Stimulated activated CD8-positive, alpha-beta memory T cell treated with anti-CD3 and anti-CD28 coated beads, Interleukin-12 subunit alpha, Interleukin-12 subunit beta, amount 100 ng/mL, for 24 hours (primary cell): ENCODE data around the gene UNKL.

Experiments
- DNase-seq: peaks from one replicate; pipeline ENCODE4 v3.0.0-alpha.2; 2020; ENCODE audit errors: extremely low read depth

The UNKL gene

DNA sequence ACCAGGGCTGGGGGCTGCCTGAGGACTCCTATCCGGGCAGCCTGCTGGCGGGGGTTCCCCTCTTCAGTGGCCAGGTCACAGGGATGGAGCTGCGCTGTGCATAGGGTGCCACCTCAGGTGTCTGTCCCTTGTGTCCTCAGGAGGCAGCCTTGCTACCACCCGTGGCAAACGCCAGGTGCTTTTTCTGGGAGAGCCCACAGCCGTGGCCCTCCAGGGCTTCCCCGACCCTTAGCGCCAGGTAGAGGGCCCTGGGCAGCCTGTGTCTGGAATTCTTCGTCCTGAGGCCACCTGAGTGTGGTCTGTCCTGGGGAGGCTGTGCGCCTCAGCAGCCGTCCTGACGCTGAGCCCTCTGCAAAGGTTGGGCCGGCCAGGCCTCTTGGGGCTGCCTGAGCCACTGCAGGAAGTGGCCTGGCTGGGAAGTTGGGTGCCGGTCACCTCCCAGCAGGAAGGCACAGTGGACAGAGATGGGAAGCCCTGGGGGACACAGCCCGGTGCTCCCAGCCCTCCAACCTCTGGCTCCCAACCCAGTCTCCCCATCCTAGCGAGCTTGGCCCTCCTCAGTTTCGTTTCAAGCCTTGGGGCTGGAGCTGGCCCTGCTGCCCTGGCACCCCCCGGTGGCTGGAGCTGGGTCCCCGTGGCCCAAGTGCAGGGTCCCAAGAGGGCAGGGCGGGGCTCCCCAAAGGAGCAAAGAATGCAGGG is 88.7 kb downstream of the UNKL start:
- DNase-seq = no peak

DNA sequence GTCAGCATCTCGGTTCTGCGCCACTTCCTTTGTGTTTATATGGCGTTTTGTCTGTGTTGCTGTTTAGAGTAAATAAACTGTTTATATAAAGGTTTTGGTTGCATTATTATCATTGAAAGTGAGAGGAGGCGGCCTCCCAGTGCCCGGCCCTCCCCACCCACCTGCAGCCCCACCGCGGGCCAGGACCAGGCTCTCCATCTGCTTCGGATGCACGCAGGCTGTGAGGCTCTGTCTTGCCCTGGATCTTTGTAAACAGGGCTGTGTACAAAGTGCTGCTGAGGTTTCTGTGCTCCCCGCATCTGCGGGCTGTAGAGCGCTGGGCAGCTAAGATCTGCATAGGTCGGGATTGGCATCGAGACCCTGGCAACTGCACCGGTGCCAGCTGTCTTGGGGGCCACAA is 89.2 kb downstream of the UNKL start:
- DNase-seq = no peak

DNA sequence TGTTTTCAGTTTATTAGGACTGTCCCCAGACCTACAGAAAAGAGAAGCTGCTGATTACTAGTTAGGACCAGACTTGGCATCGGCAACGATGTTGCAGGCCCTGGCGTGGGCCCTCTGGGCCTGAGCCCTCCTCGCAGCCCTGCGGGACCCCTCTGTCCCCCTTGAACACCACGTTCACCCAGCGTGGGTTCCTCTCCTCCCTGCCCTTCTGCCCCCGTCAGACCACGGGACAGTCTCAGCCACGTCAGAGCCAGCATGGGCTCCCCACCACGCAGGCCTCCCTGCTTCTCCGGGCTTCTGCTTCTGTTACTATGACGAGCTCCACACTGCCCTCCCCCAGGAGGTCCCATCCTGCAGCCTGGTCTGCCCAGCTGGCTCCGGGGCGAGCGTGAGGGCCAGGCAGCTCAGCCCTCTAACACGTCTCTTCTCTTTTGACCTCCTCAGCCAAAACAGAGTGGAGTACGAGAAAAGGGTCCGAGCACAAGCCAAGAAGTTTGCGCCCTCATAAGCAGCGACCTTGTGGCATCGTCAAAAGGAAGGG is 90.1 kb downstream of the UNKL start:
- DNase-seq = no peak

DNA sequence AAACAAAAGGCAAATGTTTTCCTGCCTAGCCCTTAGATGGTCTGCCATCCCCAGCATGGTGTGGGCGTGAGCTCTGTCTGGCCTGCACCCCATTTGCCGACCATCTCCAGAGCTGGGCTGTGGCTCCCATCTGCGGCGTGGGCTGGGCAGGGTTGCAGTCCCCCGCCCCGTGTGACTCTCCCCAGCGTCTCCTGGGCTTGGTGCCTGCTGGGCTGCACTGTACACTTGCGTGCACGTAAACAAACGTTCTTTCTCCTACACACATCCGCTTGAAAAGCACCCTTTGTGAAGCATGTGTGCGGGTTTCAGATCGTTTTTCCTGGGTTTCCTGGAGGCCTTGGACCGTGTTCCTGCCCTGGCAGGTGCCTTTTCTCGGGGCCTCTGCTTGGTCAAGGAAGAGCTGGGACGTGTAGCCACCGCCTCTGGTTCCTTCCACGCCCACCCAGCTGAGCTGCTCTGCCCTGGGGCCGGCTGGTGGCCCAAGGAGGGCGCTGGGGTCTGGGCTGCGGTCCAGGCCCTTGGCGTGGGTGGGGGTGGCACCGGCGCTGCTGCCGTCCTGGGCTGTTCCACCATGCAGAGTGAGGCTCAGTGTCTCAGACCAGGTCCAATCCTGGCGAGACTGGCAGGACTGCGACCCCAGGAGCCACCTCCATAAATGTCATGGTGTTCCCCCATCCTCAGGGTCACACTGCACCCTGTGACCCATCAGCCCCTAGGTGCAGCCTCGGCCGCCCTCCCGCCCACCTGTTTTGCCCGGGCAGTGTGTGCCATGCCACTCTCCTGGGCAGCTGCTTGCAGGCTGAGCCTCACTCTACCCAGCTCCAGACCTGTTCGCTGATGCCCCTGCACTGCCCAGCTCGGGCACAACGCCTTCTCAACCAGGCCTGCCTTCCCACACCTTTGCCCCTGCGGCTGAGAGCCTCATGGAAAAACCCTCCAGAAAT is 90.9 kb downstream of the UNKL start:
- no peak for DNase-seq

DNA sequence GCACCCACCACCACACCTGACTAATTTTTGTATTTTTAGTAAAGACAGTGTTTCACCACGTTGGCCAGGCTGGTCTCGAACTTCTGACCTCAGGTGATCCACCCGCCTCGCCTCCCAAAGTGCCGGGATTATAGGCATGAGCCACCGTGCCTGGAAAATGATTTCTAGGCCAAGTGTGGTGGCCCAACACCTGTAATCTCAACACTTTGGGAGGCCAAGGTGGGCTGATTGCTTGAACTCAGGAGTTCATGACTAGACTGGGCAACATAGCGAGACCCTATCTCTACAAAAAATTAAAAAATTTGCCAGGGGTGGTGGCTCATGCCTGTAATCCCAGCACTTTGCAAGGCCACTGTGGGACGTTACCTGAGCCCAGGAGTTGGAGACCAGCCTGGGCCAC is 92.1 kb downstream of the UNKL start:
- no peak for DNase-seq

DNA sequence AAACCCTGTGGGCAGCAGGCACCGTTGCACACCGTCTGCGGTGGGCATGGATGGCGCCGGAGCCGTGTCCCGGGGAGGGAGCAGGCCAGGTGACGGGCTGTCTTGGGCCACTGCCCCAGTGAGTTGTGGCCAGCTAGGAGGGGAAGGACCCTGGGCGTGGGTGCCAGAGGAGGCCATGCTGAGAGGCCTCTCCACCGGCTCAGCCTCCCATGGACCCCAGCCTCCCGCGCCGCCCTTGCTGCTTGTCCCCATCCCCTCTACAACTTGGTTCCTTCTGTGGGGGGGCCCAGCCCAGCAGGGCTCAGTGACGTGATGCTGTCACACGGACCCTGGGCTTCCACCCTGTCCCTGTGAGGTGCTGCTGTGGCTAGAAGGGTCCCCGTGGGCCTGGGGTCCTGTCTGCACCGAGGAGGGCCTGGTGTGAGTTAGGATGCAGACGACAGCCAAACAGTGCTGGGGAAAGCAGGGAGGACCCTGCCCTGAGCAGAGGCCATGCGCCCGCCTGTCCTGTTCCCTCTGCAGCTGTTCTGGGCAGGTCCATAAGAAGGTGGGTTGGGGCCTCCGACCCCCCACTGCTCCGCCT is 93.8 kb downstream of the UNKL start:
- no peak for DNase-seq

DNA sequence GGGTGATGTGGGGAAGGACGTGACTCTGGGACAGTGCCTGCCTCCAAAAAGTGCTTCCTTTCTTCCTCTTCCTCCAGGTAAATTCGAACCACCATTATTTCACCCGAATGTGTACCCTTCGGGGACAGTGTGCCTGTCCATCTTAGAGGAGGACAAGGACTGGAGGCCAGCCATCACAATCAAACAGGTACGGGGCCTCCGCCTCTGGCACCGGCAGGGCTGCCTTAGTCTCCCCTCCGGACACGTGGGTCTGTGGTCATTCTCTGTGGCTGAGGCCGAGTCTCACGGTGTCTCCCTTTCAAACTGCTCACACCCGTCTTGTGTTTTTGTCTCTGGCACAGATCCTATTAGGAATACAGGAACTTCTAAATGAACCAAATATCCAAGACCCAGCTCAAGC is 94.4 kb downstream of the UNKL start:
- DNase-seq = no peak

DNA sequence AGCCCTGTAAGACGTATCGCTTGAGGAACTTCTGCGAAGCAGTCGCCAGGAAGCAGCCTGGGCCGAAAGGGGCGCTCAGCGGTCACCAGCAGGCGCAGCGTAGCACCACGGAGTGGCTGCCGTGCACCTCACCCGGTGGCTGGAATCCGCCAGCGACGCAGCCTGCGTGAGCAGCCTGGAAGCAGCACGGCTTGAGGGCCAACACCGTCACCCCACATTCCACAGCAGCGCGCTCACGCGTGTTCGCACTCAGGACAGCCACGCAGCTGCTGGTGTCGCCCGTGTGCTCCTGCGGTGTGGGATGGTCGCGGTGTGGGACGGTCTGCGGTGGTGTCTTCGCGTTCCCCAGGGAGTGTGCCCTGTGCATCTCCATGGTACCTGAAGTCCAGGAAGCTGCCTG is 95.5 kb downstream of the UNKL start:
- no peak for DNase-seq

DNA sequence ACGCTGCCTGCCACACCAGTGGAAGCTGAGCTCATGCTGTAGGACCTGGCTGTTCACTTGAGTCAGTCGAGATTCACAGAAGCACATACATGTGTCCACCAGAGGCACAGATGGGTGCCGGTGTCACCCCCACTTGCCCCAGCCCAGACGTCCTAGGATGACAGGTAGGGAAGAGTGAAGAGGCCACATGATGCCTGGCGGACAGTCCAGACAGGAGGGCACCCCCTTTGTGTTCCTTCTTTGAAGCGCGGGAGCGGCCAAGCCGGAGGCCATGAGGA is 96.3 kb downstream of the UNKL start:
- no peak for DNase-seq

DNA sequence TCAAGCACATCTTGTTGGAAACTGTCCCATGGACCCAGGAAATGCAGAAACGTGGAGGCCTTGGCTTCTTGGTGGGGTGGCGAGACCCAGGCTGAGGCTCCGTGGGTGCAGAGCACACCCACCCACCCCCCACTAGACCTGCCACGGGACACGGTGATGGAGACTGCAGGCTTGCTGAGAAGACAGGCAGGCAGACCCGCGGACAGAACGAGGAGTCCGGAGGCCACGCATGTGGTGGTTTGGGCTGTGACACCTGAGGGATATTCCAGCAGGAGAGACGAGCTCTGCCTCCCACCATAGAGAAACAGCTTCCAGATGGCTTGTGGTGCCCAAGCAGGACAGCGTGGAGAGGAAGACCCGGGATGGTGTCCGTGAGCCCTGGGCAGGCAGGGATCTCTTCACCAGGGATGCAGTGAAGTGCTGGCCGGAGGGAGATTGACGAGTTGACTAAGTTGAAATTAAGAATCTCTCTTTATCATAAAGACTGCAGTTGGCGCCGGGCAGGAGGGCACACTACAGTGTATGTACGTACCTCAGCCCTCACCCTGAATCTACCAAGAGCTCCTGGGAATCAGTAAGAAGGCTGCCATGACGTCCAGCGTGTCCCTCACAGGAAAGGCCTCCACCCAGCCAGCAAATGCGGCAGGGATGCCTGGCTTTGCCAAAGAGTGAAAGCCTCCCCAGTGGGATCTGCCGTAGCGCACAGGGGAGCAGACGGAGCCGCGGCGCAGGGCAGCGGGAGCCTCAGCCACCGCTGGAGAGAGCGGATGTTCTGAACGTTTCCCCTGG is 96.8 kb downstream of the UNKL start:
- DNase-seq = no peak

DNA sequence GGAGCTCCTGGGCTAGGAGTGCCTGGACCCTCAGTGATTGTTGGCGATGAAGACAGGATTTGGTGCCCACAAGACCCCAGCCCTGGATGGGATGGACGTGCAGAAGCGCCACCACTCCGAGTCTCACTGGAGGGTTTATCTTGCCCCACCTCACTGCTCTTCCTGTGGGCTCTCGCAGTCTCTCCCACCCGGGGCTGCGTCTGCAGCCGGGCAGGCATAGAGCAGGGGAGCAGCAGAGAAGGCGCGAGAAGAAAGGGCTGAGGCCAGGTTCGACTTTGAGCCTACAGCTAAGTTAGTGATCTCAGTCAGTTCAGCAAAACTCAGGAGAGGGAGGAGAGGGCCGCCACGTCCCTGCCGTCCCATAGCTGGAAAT is 98.5 kb downstream of the UNKL start:
- no peak for DNase-seq

DNA sequence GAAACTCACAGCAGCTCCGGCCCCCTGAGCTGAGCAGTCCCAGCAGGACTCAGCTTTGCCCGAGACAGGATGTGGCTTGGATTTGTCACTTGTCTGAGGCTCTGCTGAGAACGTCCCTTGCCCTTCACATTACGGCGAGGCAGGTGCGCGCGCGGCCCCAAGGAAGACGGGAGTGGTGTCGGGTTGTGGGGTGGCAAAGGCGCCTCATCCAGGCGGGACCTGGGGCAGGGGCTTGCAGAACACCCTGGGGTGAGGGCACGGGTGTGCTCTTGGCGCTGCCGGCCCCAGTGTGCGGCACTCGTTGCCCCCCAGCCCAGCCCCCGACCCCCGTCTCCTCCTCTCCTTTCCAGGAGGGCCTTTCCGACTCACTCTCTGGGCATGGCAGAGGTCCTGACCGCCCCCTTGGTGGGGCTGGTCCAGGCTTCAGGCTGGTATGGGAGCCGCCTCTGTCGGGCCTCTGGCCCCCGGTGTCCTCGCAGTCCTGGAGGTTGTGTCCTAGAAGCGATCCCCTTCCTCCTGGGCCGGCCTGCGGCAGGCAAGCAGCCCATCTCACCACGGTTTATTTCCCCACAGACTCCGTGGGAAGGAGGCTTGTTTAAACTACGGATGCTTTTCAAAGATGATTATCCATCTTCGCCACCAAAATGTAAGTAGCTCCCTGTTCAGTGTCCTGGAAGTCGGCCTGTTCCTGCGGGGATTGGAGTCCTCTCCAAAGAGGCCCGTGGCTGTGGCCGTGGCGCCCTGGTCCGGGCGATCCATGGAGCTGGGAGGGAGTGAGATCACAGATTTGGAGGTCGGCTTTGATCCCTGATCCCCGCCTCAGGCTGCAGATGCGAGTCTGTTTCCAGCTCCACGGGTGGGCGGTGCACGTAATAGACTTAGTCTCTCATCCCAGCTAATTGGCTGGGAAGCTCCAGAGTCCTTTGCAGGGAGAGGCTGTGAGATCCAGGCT is 99.1 kb downstream of the UNKL start:
- DNase-seq = no peak

DNA sequence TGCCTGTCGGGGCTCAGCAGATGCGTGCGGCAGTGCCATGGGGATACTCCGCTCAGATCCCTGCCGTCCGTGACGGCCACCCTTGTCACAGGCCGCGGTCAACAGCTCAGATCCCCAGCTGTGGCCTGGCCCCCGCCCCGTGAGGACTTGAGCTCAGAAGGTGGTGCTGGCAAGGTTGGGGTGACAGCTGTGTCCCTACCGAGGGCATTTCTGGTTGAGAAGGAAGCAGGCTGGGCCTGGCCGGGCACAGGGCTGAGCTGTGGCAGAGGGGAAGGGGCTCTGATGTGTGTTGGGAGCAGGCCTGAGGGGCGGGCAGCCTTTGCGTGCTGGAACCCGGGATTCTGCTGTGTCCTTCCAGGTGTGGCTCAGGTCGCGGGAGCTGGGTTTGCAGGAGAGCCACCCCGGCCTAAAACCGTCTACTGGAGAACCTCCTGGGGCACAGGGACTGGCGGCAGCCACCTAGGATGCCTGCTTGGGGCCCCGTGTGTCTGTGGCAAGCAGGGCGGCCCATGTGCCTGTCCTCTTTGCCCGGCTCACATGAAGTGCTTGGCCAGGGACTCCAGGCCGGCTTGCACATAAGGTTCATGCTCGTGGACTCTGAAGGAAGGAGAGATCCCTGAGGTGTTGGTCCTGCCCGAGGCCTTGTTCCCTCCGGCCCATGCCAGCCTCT is 100.0 kb downstream of the UNKL start:
- no peak for DNase-seq

DNA sequence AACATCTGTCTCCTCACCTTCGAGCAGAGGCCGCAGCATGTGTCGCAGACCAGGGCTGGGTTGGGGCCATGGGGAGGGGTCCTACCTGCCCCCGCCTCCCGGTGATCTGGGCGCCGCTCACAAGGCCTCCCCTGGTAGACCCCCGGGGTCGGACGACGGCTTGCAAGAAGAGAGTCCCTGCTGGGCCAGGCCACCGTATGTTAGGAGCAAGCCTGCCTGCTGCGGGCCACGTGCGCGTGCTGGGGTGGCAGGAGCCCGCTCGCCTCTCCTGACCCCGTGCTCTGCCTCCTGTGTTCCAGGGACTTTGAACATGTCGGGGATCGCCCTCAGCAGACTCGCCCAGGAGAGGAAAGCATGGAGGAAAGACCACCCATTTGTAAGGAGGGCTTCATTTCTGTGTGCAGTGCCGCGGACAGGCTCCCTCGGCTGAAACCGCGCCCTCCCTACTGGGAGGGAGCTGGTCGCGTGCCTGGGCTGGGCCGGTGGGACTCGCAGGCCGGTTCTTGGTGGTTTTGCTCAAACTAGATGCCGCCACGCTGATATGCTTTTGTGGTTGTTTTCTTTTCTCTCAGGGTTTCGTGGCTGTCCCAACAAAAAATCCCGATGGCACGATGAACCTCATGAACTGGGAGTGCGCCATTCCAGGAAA is 100.7 kb downstream of the UNKL start:
- DNase-seq = no peak
